ENCODE data around the gene SFMBT2. TPM values are rescaled to one million over a fixed set of nuclear protein-coding genes. Genes with fewer than 3 reads are reported as not detected.
"Not testable (repeated sequence)": the region's sequence is repeated elsewhere in the genome, so short reads cannot be mapped to it uniquely, and the experiment has no call there.

SFMBT2 gene
- total RNA-seq, 2 experiments from 2014 or later: 23.8 to 27.6 TPM

DNA sequence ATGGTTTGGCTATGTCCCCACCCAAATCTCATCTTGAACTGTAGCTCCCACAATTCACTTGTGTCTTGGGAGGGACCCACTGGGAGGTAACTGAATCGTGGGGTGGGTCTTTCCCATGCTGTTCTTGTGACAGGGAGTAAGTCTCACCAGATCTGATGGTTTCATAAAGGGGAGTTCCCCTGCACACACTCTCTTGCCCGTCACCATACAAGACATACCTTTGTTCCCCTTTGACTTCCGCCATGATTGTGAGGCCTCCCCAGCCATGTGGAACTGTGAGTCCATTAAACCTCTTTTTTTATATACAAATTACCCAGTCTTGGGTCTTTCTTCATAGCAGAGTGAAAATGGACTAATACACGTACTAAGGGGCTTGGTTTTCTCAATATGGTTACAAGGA is 106.7 kb downstream of the SFMBT2 start:
- H3K9me3 Mint-ChIP-seq: peaks cover 8% of the 10 kb centered on the region
- CTCF ChIA-PET: no interaction called here
- POLR2A ChIA-PET: no interaction called here
- H3K27ac Mint-ChIP-seq: no peak overlapping the region
- no peak overlapping the region for H3K4me3 Mint-ChIP-seq
- no peak for DNase-seq
- intact Hi-C loops (cut with micrococcal nuclease): no loop called here
- no peaks in the 10 kb centered on the region for H3K27me3 Mint-ChIP-seq
- peaks cover 50% of the 10 kb centered on the region for H3K4me1 Mint-ChIP-seq (ENCODE audit: low read depth)
- TF ChIP-seq, protein P1, sequence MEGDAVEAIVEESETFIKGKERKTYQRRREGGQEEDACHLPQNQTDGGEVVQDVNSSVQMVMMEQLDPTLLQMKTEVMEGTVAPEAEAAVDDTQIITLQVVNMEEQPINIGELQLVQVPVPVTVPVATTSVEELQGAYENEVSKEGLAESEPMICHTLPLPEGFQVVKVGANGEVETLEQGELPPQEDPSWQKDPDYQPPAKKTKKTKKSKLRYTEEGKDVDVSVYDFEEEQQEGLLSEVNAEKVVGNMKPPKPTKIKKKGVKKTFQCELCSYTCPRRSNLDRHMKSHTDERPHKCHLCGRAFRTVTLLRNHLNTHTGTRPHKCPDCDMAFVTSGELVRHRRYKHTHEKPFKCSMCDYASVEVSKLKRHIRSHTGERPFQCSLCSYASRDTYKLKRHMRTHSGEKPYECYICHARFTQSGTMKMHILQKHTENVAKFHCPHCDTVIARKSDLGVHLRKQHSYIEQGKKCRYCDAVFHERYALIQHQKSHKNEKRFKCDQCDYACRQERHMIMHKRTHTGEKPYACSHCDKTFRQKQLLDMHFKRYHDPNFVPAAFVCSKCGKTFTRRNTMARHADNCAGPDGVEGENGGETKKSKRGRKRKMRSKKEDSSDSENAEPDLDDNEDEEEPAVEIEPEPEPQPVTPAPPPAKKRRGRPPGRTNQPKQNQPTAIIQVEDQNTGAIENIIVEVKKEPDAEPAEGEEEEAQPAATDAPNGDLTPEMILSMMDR (IDR thresholded peaks at IDR 0.05): no peak
- H3K36me3 Mint-ChIP-seq (ENCODE audit: low read depth): peaks cover 39% of the 10 kb centered on the region
- ATAC-seq: no peak

DNA sequence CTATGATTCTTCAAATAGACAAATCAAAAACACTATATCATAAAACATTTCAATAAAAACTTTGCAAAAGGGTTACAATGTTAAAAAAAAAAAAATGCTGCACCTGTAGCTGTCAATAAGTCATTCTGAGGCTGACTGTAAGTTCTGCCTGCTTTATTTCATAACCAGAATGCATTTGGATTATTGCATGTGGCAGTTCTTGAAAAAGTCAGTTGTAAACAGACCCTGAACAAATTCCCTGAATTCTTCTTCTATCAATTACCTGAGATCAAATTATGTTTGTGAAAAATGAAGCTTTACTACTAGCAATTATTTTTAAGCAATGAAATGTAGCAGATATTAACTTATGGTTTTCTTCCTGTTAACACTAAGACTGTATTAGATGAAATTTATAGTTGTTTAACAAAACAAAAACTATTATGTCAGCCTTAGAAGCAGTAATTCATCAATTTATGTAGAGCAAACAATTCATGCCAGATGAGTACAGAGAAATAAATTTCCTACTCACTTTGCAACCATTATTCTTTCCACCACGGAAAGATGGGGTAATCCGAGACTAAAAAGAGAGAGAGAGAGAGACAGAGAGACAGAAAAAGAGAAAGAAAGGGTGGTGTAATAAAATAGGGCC is 107.8 kb downstream of the SFMBT2 start:
- Mint-ChIP-seq H3K4me1 (ENCODE audit: low read depth) (peaks cover 59% of the 10 kb centered on the region), H3K4me3 (no peak overlapping the region), H3K36me3 (ENCODE audit: low read depth) (peaks cover 40% of the 10 kb centered on the region), H3K27me3 (no peaks in the 10 kb centered on the region), H3K9me3 (peaks cover 4% of the 10 kb centered on the region), H3K27ac (no peak overlapping the region)
- TF ChIP-seq, protein P1 (IDR thresholded peaks at IDR 0.05): no peak
- intact Hi-C loops (cut with micrococcal nuclease): no loop called here
- ChIA-PET CTCF (no interaction called here), POLR2A (interaction anchor here (0.6 kb wide), 1 partner anchor 64 kb away, joined by 4 read pairs; no protein-coding TSS in a partner anchor)
- no peak for DNase-seq
- ATAC-seq: no peak

DNA sequence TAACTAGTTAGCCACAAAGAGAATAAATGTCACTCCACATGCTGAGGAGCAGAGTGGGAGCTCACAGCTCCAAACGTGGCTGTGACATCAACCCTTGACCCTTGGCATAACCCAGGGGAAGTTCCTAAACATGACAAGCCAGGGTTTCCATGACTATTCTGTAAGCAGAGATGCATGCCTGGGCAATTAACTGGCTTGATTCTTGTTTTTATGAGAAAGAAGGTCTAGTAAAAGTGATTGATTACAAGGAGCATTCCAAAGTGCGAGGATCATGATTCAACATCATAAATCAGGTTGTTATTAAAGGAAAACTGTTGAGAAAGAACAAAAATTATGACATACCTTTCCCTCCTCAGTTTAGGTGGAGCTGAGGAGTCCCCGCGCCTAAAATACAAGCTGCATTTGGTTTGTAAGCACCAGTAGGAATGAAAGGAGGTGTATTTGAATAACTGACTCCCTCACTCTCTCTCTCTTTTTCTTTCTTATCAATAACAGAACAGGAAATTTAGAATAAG is 108.4 kb downstream of the SFMBT2 start:
- POLR2A ChIA-PET: no interaction called here
- ATAC-seq: peak; percentile 37
- H3K27ac Mint-ChIP-seq: no peak overlapping the region

DNA sequence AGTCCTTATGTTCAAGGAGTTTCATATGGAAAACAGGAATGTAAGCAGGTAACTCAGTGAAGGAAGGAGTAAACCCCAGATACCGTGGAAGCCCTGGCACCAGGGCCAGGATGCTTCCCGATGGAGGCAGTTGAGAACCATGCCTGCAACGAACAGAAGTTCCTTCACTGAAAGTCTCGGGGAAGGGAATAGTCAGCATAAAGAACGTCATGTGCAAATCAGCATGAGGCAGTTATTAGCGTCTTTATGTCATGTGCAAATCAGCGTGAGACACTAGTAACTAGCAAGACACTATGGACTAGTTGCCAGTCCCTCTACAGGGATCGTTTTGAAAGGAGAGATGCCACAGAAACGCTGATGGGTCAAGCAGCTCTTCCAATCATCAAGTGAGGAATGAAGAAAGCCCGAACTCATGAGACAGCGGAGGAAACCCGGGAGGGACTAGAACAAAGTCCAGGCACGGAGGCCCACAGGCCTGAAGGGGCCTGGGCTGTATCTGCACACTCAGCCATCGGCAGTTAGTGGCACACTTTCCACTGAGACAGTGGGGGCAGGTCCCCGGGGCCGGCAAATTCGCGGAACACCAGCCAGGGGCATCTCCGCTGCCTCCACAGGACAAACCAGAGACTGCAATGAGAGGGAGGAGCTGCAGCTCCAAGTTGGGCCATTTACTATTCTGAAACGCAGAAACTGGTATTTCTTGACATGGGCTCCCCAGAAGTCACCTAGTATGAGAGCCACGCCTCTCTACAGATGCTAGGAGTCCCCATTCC is 109.6 kb downstream of the SFMBT2 start:
- POLR2A ChIA-PET: no interaction called here
- Mint-ChIP-seq H3K27ac (no peak overlapping the region), H3K9me3 (no peaks in the 10 kb centered on the region), H3K4me3 (no peak overlapping the region), H3K4me1 (ENCODE audit: low read depth) (peaks cover 69% of the 10 kb centered on the region), H3K27me3 (no peaks in the 10 kb centered on the region), H3K36me3 (ENCODE audit: low read depth) (peaks cover 47% of the 10 kb centered on the region)
- TF ChIP-seq, protein P1 (IDR thresholded peaks at IDR 0.05): peak; percentile 19
- DNase-seq (no peak), ATAC-seq (no peak)
- CTCF ChIA-PET: no interaction called here
- intact Hi-C loops (cut with micrococcal nuclease): no loop called here

More for the DNA sequence above, 108.4 kb downstream of the SFMBT2 start:
- CTCF ChIA-PET: no interaction called here
- Mint-ChIP-seq H3K4me3 (no peak overlapping the region), H3K4me1 (ENCODE audit: low read depth) (peaks cover 61% of the 10 kb centered on the region), H3K27me3 (no peaks in the 10 kb centered on the region), H3K9me3 (peaks cover 3% of the 10 kb centered on the region), H3K36me3 (ENCODE audit: low read depth) (peaks cover 40% of the 10 kb centered on the region)
- TF ChIP-seq, protein P1 (IDR thresholded peaks at IDR 0.05): no peak
- no peak for DNase-seq
- intact Hi-C loops (cut with micrococcal nuclease): no loop called here

DNA sequence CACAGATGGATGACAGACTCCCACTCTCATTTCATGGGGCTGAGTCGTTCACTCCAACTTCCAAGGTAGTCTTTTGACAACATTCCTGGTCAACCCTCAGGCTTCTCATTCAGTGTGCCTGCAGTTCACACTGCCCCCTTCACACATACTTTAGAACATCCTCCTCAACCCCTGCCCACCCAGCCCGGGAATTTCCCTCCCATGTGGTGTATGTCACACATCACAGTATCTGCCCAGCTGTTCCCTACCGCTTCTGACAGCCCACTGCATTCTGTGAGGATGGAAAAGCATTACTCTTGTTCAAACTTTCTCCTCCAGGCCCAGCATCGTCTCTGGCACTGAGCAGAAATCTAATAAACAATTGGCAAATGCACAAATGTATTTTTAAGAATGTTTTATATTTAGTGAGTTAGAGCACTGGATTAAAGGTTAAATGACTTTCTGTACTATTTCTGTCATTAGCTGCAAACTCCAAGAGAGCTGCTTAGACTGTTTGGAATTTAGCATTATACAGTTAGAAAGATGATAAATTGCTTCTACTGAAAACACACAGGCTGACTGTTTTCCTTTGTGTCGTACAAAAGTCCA is 110.4 kb downstream of the SFMBT2 start:
- POLR2A ChIA-PET: no interaction called here
- Mint-ChIP-seq H3K4me1 (ENCODE audit: low read depth) (peaks cover 75% of the 10 kb centered on the region), H3K36me3 (ENCODE audit: low read depth) (peaks cover 47% of the 10 kb centered on the region), H3K4me3 (no peak overlapping the region), H3K27ac (no peak overlapping the region), H3K27me3 (no peaks in the 10 kb centered on the region), H3K9me3 (no peaks in the 10 kb centered on the region)
- CTCF ChIA-PET: no interaction called here
- ATAC-seq (peak; percentile 49), DNase-seq (peak; percentile 38)
- intact Hi-C loops (cut with micrococcal nuclease): no loop called here
- TF ChIP-seq, protein P1 (IDR thresholded peaks at IDR 0.05): no peak

DNA sequence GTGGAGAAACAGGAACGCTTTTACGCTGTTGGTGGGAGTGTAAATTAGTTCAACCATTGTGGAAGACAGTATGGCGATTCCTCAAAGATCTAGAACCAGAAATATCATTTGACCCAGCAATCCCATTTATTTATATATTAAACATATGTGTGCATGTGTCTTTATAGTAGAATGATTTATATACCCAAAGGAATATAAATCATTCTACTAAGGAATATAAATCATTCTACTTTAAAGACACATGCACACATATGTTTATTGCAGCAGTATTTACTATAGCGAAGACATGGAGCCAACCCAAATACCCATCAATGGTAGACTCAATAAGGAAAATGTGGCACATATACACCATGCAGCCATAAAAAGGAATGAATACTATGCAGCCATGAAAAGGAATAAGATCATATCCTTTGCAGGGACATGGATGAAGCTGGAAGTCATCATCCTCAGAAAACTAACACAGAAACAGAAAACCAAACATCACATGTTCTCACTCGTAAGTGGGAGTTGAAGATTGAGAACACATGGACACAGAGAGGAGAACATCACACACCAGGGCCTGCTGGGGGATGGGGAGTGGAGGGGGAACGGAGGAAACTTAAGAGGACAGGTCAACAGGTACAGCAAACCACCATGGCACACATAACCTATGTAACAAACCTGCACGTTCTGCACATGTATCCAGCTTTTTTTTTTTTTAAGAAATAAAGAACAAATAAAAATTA is 111.1 kb downstream of the SFMBT2 start:
- H3K27me3 Mint-ChIP-seq; ATAC-seq; H3K27ac Mint-ChIP-seq; H3K9me3 Mint-ChIP-seq; DNase-seq; CTCF ChIA-PET; intact Hi-C loops (cut with micrococcal nuclease); POLR2A ChIA-PET; H3K4me3 Mint-ChIP-seq: not testable (repeated sequence)
- Mint-ChIP-seq H3K36me3 (ENCODE audit: low read depth) (peaks cover 43% of the 10 kb centered on the region), H3K4me1 (ENCODE audit: low read depth) (peaks cover 80% of the 10 kb centered on the region)
